K562 (cell line): ENCODE measurements around the gene SOX12. TPM values are rescaled to one million over a fixed set of nuclear protein-coding genes. Genes with fewer than 3 reads are reported as not detected.
"Not testable (repeated sequence)": the region's sequence is repeated elsewhere in the genome, so short reads cannot be mapped to it uniquely, and the experiment has no call there.

ENCODE experiments used
- ATAC-seq: fragments of 200-7000 bp; cut with Tn5 transposase; 3 replicates; pipeline ENCODE4 v1.9.1; 2020; ENCODE audit warnings: moderate library complexity
- BruUV-seq: library from RNA; stranded (reverse); fragments of 400-500 nt; replicated peaks from 2 replicates; lab custom pipeline; 2021; lab: Mats Ljungman, UMichigan
- CTCF ChIA-PET: fragments of 300-600 bp; formaldehyde crosslinking; extraction: SDS; loops from one replicate; lab custom pipeline; 2021; ENCODE audit warnings: low intra/inter-chr PET ratio; lab: Yijun Ruan, JAX
- POLR2A ChIA-PET: fragments of 300-600, 350-650 bp; sonication (Branson Sonifier 250); formaldehyde crosslinking; extraction: SDS; loops from one replicate; lab custom pipeline; 2021; ENCODE audit warnings: antibody characterized with exemption, inconsistent platforms; lab: Yijun Ruan, JAX
- DNase-seq, 4 experiments: peaks; one replicate each; pipeline versions ENCODE4 v3.0.0 to v3.0.0-alpha.2; 2011 to 2018; ENCODE audit warnings: low spot score in 3 of 4, mixed read lengths in 3 of 4; ENCODE audit errors: extremely low read depth in 1 of 4
- FAIRE-seq: peaks from 2 replicates; lab custom pipeline; 2011; peaks lifted over from hg19 to GRCh38; lab: Jason Lieb, UNC
- H2AFZ ChIP-seq: 2 replicates; pipeline ENCODE4 v1.6.0; 2011; ENCODE audit warnings: low read depth, low read length, control low read depth, inconsistent platforms
- H3K27ac ChIP-seq: fragments of 200-600 bp; 3 replicates; pipeline ENCODE4 v1.8.0; 2011; ENCODE audit warnings: low read depth, mild to moderate bottlenecking, control low read depth, inconsistent platforms, low read length, moderate library complexity, mixed read lengths; ENCODE audit errors: extremely low read depth
- H3K27me3 ChIP-seq, 2 experiments: fragments of 300-600 bp in 1 of 2; 2 replicates in 1 of 2; 3 replicates in 1 of 2; pipeline versions ENCODE4 v1.6.0 to v1.8.0; 2011; ENCODE audit warnings: inconsistent platforms in 2 of 2, low read length in 2 of 2, mild to moderate bottlenecking in 1 of 2, mixed read lengths in 1 of 2, moderate library complexity in 1 of 2; ENCODE audit not compliant: control insufficient read depth in 2 of 2, insufficient read depth in 2 of 2
- H3K36me3 ChIP-seq: fragments of 300-600 bp; 3 replicates; pipeline ENCODE4 v1.8.0; 2011; ENCODE audit warnings: mild to moderate bottlenecking, low read length, inconsistent platforms; ENCODE audit not compliant: control insufficient read depth, insufficient read depth
- H3K4me1 ChIP-seq, 2 experiments: fragments of 200-600 bp in 1 of 2; replicated peaks in 1 of 2; 2 replicates in 1 of 2; 3 replicates in 1 of 2; pipeline versions ENCODE4 v1.5.1 to v1.8.0; 2011; ENCODE audit warnings: inconsistent platforms in 2 of 2, low read length in 2 of 2, mild to moderate bottlenecking in 1 of 2, mixed read lengths in 1 of 2, moderate library complexity in 1 of 2; ENCODE audit not compliant: control insufficient read depth in 2 of 2, insufficient read depth in 2 of 2
- H3K4me2 ChIP-seq: 2 replicates; pipeline ENCODE4 v1.6.1; 2011; ENCODE audit warnings: low read length, control low read depth, inconsistent platforms, mixed read lengths; ENCODE audit not compliant: insufficient read depth
- H3K4me3 ChIP-seq: fragments of 200-600 bp; sonication (generic), shearing (Covaris generic); 2 replicates; pipeline ENCODE4 v1.5.1; 2016; ENCODE audit warnings: control low read depth, inconsistent platforms
- H3K79me2 ChIP-seq: fragments of 200-600 bp; 3 replicates; pipeline ENCODE4 v1.8.0; 2011; ENCODE audit warnings: low read length, inconsistent platforms; ENCODE audit not compliant: control insufficient read depth, insufficient read depth
- H3K9ac ChIP-seq, 2 experiments: 2 replicates each; pipeline versions ENCODE4 v1.6.0 to v1.6.1; 2011; ENCODE audit warnings: low read depth in 2 of 2, low read length in 2 of 2, control low read depth in 1 of 2, inconsistent platforms in 1 of 2, mild to moderate bottlenecking in 1 of 2, mixed read lengths in 1 of 2; ENCODE audit not compliant: insufficient read depth in 1 of 2
- H3K9me1 ChIP-seq: one replicate; pipeline ENCODE4 v1.6.0; 2011; ENCODE audit warnings: inconsistent platforms, mild to moderate bottlenecking, low read length, moderate library complexity; ENCODE audit not compliant: control insufficient read depth, insufficient read depth
- H3K9me3 ChIP-seq: replicated peaks from 2 replicates; pipeline ENCODE4 v1.5.1; 2011; ENCODE audit warnings: low read depth, low read length, inconsistent platforms; ENCODE audit not compliant: control insufficient read depth, insufficient read depth
- H4K20me1 ChIP-seq: replicated peaks from 2 replicates; pipeline ENCODE4 v1.6.1; 2011; ENCODE audit warnings: low read length, inconsistent platforms, mixed read lengths; ENCODE audit not compliant: control insufficient read depth, insufficient read depth
- RBFOX2 ChIP-seq: fragments of 200-400 bp; formaldehyde crosslinking; IDR thresholded peaks from 2 replicates; pipeline ENCODE4 v1.6.1; 2017; ENCODE audit warnings: low read depth, mild to moderate bottlenecking, low read length, moderate library complexity
- WGBS: fragments of 100-300 bp; shearing (Covaris generic); methylation state at CpG from one replicate; pipeline ENCODE4 v1.1.6; 2016; ENCODE audit warnings: low coverage, mixed read lengths; ENCODE audit not compliant: insufficient coverage; ENCODE audit errors: missing lambda C conversion rate; 5-methylcytosine and 5-hydroxymethylcytosine counted together
- in situ Hi-C: fragments of 300-500 bp; cut with MboI; formaldehyde crosslinking; loops from 4 replicates; pipeline ENCODE4 v1.15.0; 2018; ENCODE audit warnings: inconsistent platforms, mixed read lengths
- intact Hi-C: fragments of 100-400 bp; cut with micrococcal nuclease; formaldehyde crosslinking; loops from 2 replicates; pipeline ENCODE4 v1.14.2; 2022
- polyA plus RNA-seq, 8 experiments: library from polyadenylated mRNA; depleted of rRNA in 4 of 8; stranded (reverse) in 5 of 8; unstranded in 3 of 8; fragments of >200 nt; fragmentation: Nextera tagmentation in 2 of 8; fragmentation: Illumina TruSeq in 1 of 8; extraction: Ambion mirVana in 2 of 8; extraction: Trizol in 1 of 8; gene quantifications; 2 replicates each; pipeline versions ENCODE4 v1.2.1 to v1.2.3, GENCODE V29; 2011 to 2014; ENCODE audit warnings: inconsistent platforms in 1 of 8, missing spikeins in 1 of 8
- total RNA-seq, 7 experiments: library from RNA; depleted of rRNA in 6 of 7; stranded (reverse); fragments of >200 nt in 6 of 7; fragmentation: Illumina TruSeq in 2 of 7; extraction: Trizol in 2 of 7; gene quantifications; 2 replicates each; pipeline versions ENCODE4 v1.2.1 to v1.2.3, GENCODE V29; 2011 to 2021; ENCODE audit warnings: low replicate concordance in 1 of 7
- TF ChIP-seq, protein P1 (sequence below), 2 experiments: fragments of 450-650 bp; IDR thresholded peaks; 2 replicates each; pipeline ENCODE4 v1.6.1; 2016
- TF ChIP-seq, protein P2 (sequence below): fragments of 250-450 bp; sonication (Bioruptor Pico); IDR thresholded peaks from 2 replicates; pipeline ENCODE4 v1.8.0; 2022; ENCODE audit warnings: moderate library complexity, mild to moderate bottlenecking, inconsistent platforms

Gene SOX12
- total and polyA plus RNA-seq, 9 of the 15 experiments (the other 6 are each of a cell fraction or from before 2014, with no cell fraction given): 0.42 to 26.3 (median 2.6) TPM

DNA sequence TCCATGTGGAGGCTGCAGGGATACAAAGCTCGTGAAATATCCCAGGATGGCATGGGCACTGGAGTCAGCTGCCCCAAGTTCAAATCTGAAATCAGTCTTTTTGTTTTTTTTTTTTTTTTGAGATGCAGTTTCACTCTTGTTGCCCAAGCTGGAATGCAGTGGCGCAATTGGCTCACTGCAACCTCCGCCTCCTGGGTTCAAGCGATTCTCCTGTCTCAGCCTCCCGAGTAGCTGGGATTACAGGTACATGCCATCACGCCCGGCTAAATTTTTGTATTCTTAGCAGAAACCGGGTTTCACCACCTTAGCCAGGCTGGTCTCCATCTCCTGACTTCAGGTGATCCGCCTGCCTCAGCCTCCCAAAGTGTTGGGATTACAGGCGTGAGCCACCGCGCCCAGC, 52.2 kb downstream of the SOX12 start:
- peak overlapping the region; percentile 58; the same call in 1 of the 3 replicates for H3K27ac ChIP-seq
- BruUV-seq, H3K9me3 ChIP-seq, H3K4me3 ChIP-seq, H3K27me3 ChIP-seq, DNase-seq, in situ Hi-C loops, ATAC-seq, H4K20me1 ChIP-seq, H3K36me3 ChIP-seq, intact Hi-C loops, H3K9me1 ChIP-seq, FAIRE-seq, H2AFZ ChIP-seq, CTCF ChIA-PET: not testable (repeated sequence)
- peak overlapping the region in 1 of 2 experiments; percentile 96; a peak in 1 of 4 replicates for H3K9ac ChIP-seq
- POLR2A ChIA-PET: interaction anchor here (0.7 to 1.4 kb wide), 3 partner anchors 13 to 99 kb away, joined by 3 to 6 read pairs (median 6); no protein-coding TSS in a partner anchor
- TF ChIP-seq, protein P1, sequence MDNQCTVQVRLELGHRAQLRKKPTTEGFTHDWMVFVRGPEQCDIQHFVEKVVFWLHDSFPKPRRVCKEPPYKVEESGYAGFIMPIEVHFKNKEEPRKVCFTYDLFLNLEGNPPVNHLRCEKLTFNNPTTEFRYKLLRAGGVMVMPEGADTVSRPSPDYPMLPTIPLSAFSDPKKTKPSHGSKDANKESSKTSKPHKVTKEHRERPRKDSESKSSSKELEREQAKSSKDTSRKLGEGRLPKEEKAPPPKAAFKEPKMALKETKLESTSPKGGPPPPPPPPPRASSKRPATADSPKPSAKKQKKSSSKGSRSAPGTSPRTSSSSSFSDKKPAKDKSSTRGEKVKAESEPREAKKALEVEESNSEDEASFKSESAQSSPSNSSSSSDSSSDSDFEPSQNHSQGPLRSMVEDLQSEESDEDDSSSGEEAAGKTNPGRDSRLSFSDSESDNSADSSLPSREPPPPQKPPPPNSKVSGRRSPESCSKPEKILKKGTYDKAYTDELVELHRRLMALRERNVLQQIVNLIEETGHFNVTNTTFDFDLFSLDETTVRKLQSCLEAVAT (IDR thresholded peaks at IDR 0.05): peak in 1 of 2 experiments; percentile 80; a peak in 2 of 4 replicates
- TF ChIP-seq, protein P2, sequence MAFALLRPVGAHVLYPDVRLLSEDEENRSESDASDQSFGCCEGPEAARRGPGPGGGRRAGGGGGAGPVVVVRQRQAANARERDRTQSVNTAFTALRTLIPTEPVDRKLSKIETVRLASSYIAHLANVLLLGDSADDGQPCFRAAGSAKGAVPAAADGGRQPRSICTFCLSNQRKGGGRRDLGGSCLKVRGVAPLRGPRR: 0 out of 2 replicates have a peak, but pooled peaks have one; percentile 1
- 0 out of 2 replicates have a peak, but pooled peaks have one; percentile 33 for TF ChIP-seq RBFOX2
- WGBS: 94% methylated on average over 6 of the region's 12 CpGs
- peak overlapping the region; percentile 79 for H3K4me2 ChIP-seq
- peaks cover 47 to 48% of the 10 kb centered on the region in 2 experiments for H3K4me1 ChIP-seq
- peaks cover 41% of the 10 kb centered on the region for H3K79me2 ChIP-seq
